GM23338 (cell line): ENCODE measurements around the gene MKKS. TPM values are rescaled to one million over a fixed set of nuclear protein-coding genes. Genes with fewer than 3 reads are reported as not detected.

Source experiments
- ATAC-seq: fragments of 200-7000 bp; cut with Tn5 transposase; 3 replicates; pipeline ENCODE4 v1.9.1; 2020
- DNase-seq: peaks from one replicate; pipeline ENCODE4 v3.0.0-alpha.2; 2015; ENCODE audit warnings: low spot score
- H2AFZ ChIP-seq: fragments of 200-600 bp; sonication (generic); 2 replicates; pipeline ENCODE4 v1.8.0; 2016; ENCODE audit warnings: antibody characterized with exemption, mild to moderate bottlenecking, moderate library complexity
- H3F3A ChIP-seq: fragments of 200-600 bp; sonication (generic); replicated peaks from 2 replicates; pipeline ENCODE4 v1.8.0; 2017; ENCODE audit warnings: antibody characterized with exemption, mixed run types, low read depth
- H3K27ac ChIP-seq: fragments of 200-600 bp; sonication (generic); 2 replicates; pipeline ENCODE4 v1.6.1; 2016; ENCODE audit warnings: low read depth
- H3K27me3 ChIP-seq: fragments of 200-600 bp; sonication (generic); 2 replicates; pipeline ENCODE4 v1.8.0; 2016; ENCODE audit warnings: mild to moderate bottlenecking, mixed run types, moderate library complexity; ENCODE audit not compliant: insufficient read depth
- H3K36me3 ChIP-seq: fragments of 200-600 bp; sonication (generic); 2 replicates; pipeline ENCODE4 v1.8.0; 2016; ENCODE audit warnings: mild to moderate bottlenecking; ENCODE audit not compliant: insufficient read depth
- H3K4me1 ChIP-seq: fragments of 200-600 bp; sonication (generic); 2 replicates; pipeline ENCODE4 v1.8.0; 2016; ENCODE audit warnings: mild to moderate bottlenecking, moderate library complexity; ENCODE audit not compliant: insufficient read depth
- H3K4me2 ChIP-seq: fragments of 200-600 bp; sonication (generic); 2 replicates; pipeline ENCODE4 v1.7.1; 2017; ENCODE audit warnings: mixed run types
- H3K4me3 ChIP-seq: fragments of 200-600 bp; sonication (generic); 2 replicates; pipeline ENCODE4 v1.6.1; 2016; ENCODE audit warnings: mixed run types
- H3K79me2 ChIP-seq: fragments of 200-600 bp; sonication (generic); replicated peaks from 2 replicates; pipeline ENCODE4 v1.8.0; 2017; ENCODE audit warnings: mild to moderate bottlenecking; ENCODE audit not compliant: insufficient read depth
- H3K9me2 ChIP-seq: fragments of 200-600 bp; sonication (generic); 2 replicates; pipeline ENCODE4 v1.8.0; 2017; ENCODE audit not compliant: insufficient read depth
- H4K20me1 ChIP-seq: fragments of 200-600 bp; sonication (generic); replicated peaks from 2 replicates; pipeline ENCODE4 v1.8.0; 2017; ENCODE audit warnings: mild to moderate bottlenecking; ENCODE audit not compliant: insufficient read depth
- H3K27ac Mint-ChIP-seq: 2 replicates; pipeline ENCODE4 v1.8.0; 2020; ENCODE audit warnings: inconsistent platforms, mild to moderate bottlenecking, moderate library complexity, mixed read lengths
- H3K27me3 Mint-ChIP-seq: 3 replicates; pipeline ENCODE4 v1.8.0; 2022; ENCODE audit warnings: low read depth, mild to moderate bottlenecking, moderate library complexity, mixed read lengths, inconsistent platforms; ENCODE audit not compliant: insufficient read depth, poor library complexity
- H3K36me3 Mint-ChIP-seq: 3 replicates; pipeline ENCODE4 v1.8.0; 2021; ENCODE audit warnings: low read depth, mild to moderate bottlenecking, inconsistent platforms, moderate library complexity, mixed read lengths
- H3K4me1 Mint-ChIP-seq: 3 replicates; pipeline ENCODE4 v1.8.0; 2020; ENCODE audit warnings: mild to moderate bottlenecking, inconsistent platforms, mixed read lengths
- H3K4me3 Mint-ChIP-seq: 3 replicates; pipeline ENCODE4 v1.8.0; 2021; ENCODE audit warnings: moderate library complexity, mild to moderate bottlenecking, inconsistent platforms, mixed read lengths
- H3K9me3 Mint-ChIP-seq: 3 replicates; pipeline ENCODE4 v1.8.0; 2020; ENCODE audit warnings: moderate library complexity, mild to moderate bottlenecking, inconsistent platforms, mixed read lengths
- CREB1 ChIP-seq: fragments of 250-450 bp; sonication (Bioruptor Pico); IDR thresholded peaks from 2 replicates; pipeline ENCODE4 v1.5.0; 2020; ENCODE audit warnings: low read depth, mild to moderate bottlenecking, moderate library complexity
- CTCF ChIP-seq, 2 experiments: fragments of 200-600 bp in 1 of 2; sonication (generic) in 1 of 2; conservative IDR thresholded peaks; 2 replicates each; pipeline versions ENCODE4 v1.5.1 to v1.6.1; 2016 to 2017; ENCODE audit warnings: antibody characterized with exemption in 2 of 2, low read depth in 2 of 2, mild to moderate bottlenecking in 2 of 2, moderate library complexity in 1 of 2
- ETS1 ChIP-seq: IDR thresholded peaks from 2 replicates; pipeline ENCODE4 v1.6.1; 2016; ENCODE audit warnings: antibody characterized with exemption
- EZH2phosphoT487 ChIP-seq: fragments of 200-600 bp; sonication (generic); IDR thresholded peaks from one replicate; pipeline ENCODE4 v1.8.1; 2018; ENCODE audit warnings: antibody characterized with exemption; ENCODE audit not compliant: unreplicated experiment
- JUNB ChIP-seq: IDR thresholded peaks from one replicate; pipeline ENCODE4 v1.6.1; 2016; ENCODE audit warnings: antibody characterized with exemption; ENCODE audit not compliant: unreplicated experiment
- NANOG ChIP-seq: IDR thresholded peaks from 2 replicates; pipeline ENCODE4 v1.6.1; 2016; ENCODE audit warnings: antibody characterized with exemption, borderline replicate concordance
- REST ChIP-seq: IDR thresholded peaks from one replicate; pipeline ENCODE4 v1.6.1; 2018; ENCODE audit warnings: antibody characterized with exemption; ENCODE audit not compliant: unreplicated experiment
- ZNF114 ChIP-seq: fragments of 250-450 bp; sonication (Bioruptor Pico); IDR thresholded peaks from 2 replicates; pipeline ENCODE4 v1.5.0; 2020; ENCODE audit warnings: mild to moderate bottlenecking, moderate library complexity
- ZNF331 ChIP-seq: fragments of 250-450 bp; sonication (Bioruptor Pico); IDR thresholded peaks from 2 replicates; pipeline ENCODE4 v1.5.0; 2020; ENCODE audit warnings: low read depth, mild to moderate bottlenecking, moderate library complexity
- polyA plus RNA-seq: library from polyadenylated mRNA; unstranded; fragments of >200 nt; fragmentation: Nextera tagmentation; extraction: Ambion mirVana; gene quantifications from 2 replicates; pipeline ENCODE4 v1.2.1, GENCODE V29; 2016
- total RNA-seq: library from RNA; depleted of rRNA; stranded (reverse); fragments of >200 nt; shearing (Covaris generic); gene quantifications from 2 replicates; pipeline ENCODE4 v1.2.3, GENCODE V29; 2014

The MKKS gene
- total and polyA plus RNA-seq, 2 experiments from 2014 or later, result 13.4 to 16.7 TPM

- no peak for DNase-seq
- Histone ChIP-seq H3K4me2 (no peak overlapping the region), H2AFZ (no peak overlapping the region), H3F3A (no peaks in the 10 kb centered on the region), H3K4me1 (no peaks in the 10 kb centered on the region), H3K27ac (no peak overlapping the region), H3K36me3 (no peaks in the 10 kb centered on the region), H3K4me3 (no peak overlapping the region), H3K27me3 (no peaks in the 10 kb centered on the region), H4K20me1 (no peaks in the 10 kb centered on the region), H3K79me2 (no peaks in the 10 kb centered on the region), H3K9me2 (peaks cover 3% of the 10 kb centered on the region; the same call in 1 of the 2 replicates)
- Mint-ChIP-seq H3K4me3 (no peak overlapping the region), H3K27ac (no peak overlapping the region), H3K9me3 (no peaks in the 10 kb centered on the region), H3K4me1 (no peaks in the 10 kb centered on the region), H3K27me3 (peaks cover 7% of the 10 kb centered on the region), H3K36me3 (no peaks in the 10 kb centered on the region)
- TF ChIP-seq CTCF (conservative IDR thresholded peaks at IDR 0.05; ENCODE audit: low read depth in 2 of 2), result peak in 1 of 2 experiments; percentile 19; a peak in 1 of 4 replicates
- TF ChIP-seq NANOG, result no peak
- no peak for TF ChIP-seq ZNF114 (CRISPR knock-in tag)
- no peak for ATAC-seq
Observed at GRCh38 chr20:10404023-10404628, 29.9 kb downstream of the MKKS start.

GRCh38 chr20:10402938-10403608, 30.9 kb downstream of the MKKS start:
- H3K4me3 ChIP-seq, result no peak overlapping the region
- H3K4me1 ChIP-seq, result no peaks in the 10 kb centered on the region
- Mint-ChIP-seq H3K9me3 (no peaks in the 10 kb centered on the region), H3K27me3 (peaks cover 7% of the 10 kb centered on the region), H3K36me3 (no peaks in the 10 kb centered on the region), H3K4me3 (no peak overlapping the region), H3K4me1 (no peaks in the 10 kb centered on the region), H3K27ac (no peak overlapping the region)
- ATAC-seq (no peak), DNase-seq (no peak)
- H3F3A ChIP-seq, result no peaks in the 10 kb centered on the region
- H3K9me2 ChIP-seq, result peaks cover 3% of the 10 kb centered on the region; the same call in 1 of the 2 replicates
- H3K27ac ChIP-seq, result no peak overlapping the region
- no peaks in the 10 kb centered on the region for H4K20me1 ChIP-seq
- H3K27me3 ChIP-seq, result no peaks in the 10 kb centered on the region
- no peaks in the 10 kb centered on the region for H3K79me2 ChIP-seq
- no peak for TF ChIP-seq ZNF114 (CRISPR knock-in tag)
- no peak for TF ChIP-seq NANOG
- no peak for TF ChIP-seq CREB1 (CRISPR knock-in tag)
- no peak for TF ChIP-seq REST
- no peak for TF ChIP-seq ZNF331 (CRISPR knock-in tag)
- no peak for TF ChIP-seq ETS1
- TF ChIP-seq JUNB, result no peak
- no peak for TF ChIP-seq EZH2phosphoT487
- H2AFZ ChIP-seq, result no peak overlapping the region
- no peak overlapping the region for H3K4me2 ChIP-seq
- H3K36me3 ChIP-seq, result no peaks in the 10 kb centered on the region
